Calu3 (cell line): ENCODE measurements around the gene TNFSF13B. TPM values are rescaled to one million over a fixed set of nuclear protein-coding genes. Genes with fewer than 3 reads are reported as not detected.

Experiments
- BruUV-seq: library from RNA; stranded (reverse); fragments of 400-500 nt; replicated peaks from 2 replicates; lab custom pipeline; 2021; lab: Mats Ljungman, UMichigan
- CTCF ChIA-PET: fragments of 300-600 bp; sonication (Branson Sonifier 250); formaldehyde crosslinking; loops from one replicate; lab custom pipeline; 2022; ENCODE audit warnings: antibody characterized with exemption; lab: Charles Lee
- DNase-seq: peaks from one replicate; pipeline ENCODE4 v3.0.0; 2022
- H3K27ac Mint-ChIP-seq: one replicate; pipeline ENCODE4 v1.8.0; 2022; ENCODE audit warnings: mixed read lengths; ENCODE audit not compliant: unreplicated experiment
- H3K27me3 Mint-ChIP-seq: one replicate; pipeline ENCODE4 v1.8.0; 2022; ENCODE audit warnings: mixed read lengths; ENCODE audit not compliant: unreplicated experiment
- H3K36me3 Mint-ChIP-seq: one replicate; pipeline ENCODE4 v1.8.0; 2022; ENCODE audit warnings: mild to moderate bottlenecking, moderate library complexity, mixed read lengths; ENCODE audit not compliant: insufficient read depth, unreplicated experiment
- H3K4me1 Mint-ChIP-seq: one replicate; pipeline ENCODE4 v1.8.0; 2022; ENCODE audit warnings: mild to moderate bottlenecking, low read depth, mixed read lengths; ENCODE audit not compliant: unreplicated experiment
- H3K4me3 Mint-ChIP-seq: one replicate; pipeline ENCODE4 v1.8.0; 2022; ENCODE audit warnings: mild to moderate bottlenecking, low read depth, moderate library complexity, mixed read lengths; ENCODE audit not compliant: unreplicated experiment
- H3K9me3 Mint-ChIP-seq: one replicate; pipeline ENCODE4 v1.8.0; 2022; ENCODE audit warnings: low read depth, mixed read lengths; ENCODE audit not compliant: unreplicated experiment
- CTCF ChIP-seq: fragments of 200-600 bp; IDR thresholded peaks from one replicate; pipeline ENCODE4 v1.8.0; 2022; ENCODE audit warnings: antibody characterized with exemption; ENCODE audit not compliant: unreplicated experiment
- intact Hi-C: fragments of 100-400 bp; cut with micrococcal nuclease; formaldehyde crosslinking; loops from one replicate; pipeline ENCODE4 v1.10.0; 2022; ENCODE audit not compliant: unreplicated experiment
- total RNA-seq: library from RNA; stranded (reverse); gene quantifications from 2 replicates; pipeline ENCODE4 v1.2.3, GENCODE V29; 2022

Gene TNFSF13B
- total RNA-seq, 1 experiment from 2014 or later = 0.97 TPM

- DNase-seq = no peak
- Mint-ChIP-seq H3K36me3 (no peaks in the 10 kb centered on the region), H3K9me3 (no peaks in the 10 kb centered on the region), H3K27me3 (no peaks in the 10 kb centered on the region), H3K4me1 (no peaks in the 10 kb centered on the region), H3K27ac (no peak overlapping the region), H3K4me3 (no peak overlapping the region)
- TF ChIP-seq CTCF = no peak
- BruUV-seq = no TSS peak
- intact Hi-C loops = no loop called here
- CTCF ChIA-PET = no interaction called here
Measured at GRCh38 chr13:108313382-108313781, 43.9 kb downstream of the TNFSF13B start.

- no peaks in the 10 kb centered on the region for H3K4me1 Mint-ChIP-seq
- no peak for TF ChIP-seq CTCF
- no peaks in the 10 kb centered on the region for H3K36me3 Mint-ChIP-seq
- no peak for DNase-seq
- H3K27me3 Mint-ChIP-seq = no peaks in the 10 kb centered on the region
- CTCF ChIA-PET = no interaction called here
- intact Hi-C loops = no loop called here
- no TSS peak for BruUV-seq
- H3K4me3 Mint-ChIP-seq = no peak overlapping the region
- no peaks in the 10 kb centered on the region for H3K9me3 Mint-ChIP-seq
- H3K27ac Mint-ChIP-seq = no peak overlapping the region
Measured at GRCh38 chr13:108315273-108315672, 45.8 kb downstream of the TNFSF13B start.

GRCh38 chr13:108315991-108316390 lies 46.5 kb downstream of the TNFSF13B start:
- CTCF ChIA-PET = no interaction called here
- Mint-ChIP-seq H3K27me3 (no peaks in the 10 kb centered on the region), H3K27ac (no peak overlapping the region), H3K4me3 (no peak overlapping the region), H3K9me3 (no peaks in the 10 kb centered on the region), H3K4me1 (no peaks in the 10 kb centered on the region), H3K36me3 (no peaks in the 10 kb centered on the region)
- no peak for DNase-seq
- BruUV-seq = no TSS peak
- TF ChIP-seq CTCF = no peak
- intact Hi-C loops = no loop called here

- no peaks in the 10 kb centered on the region for H3K4me1 Mint-ChIP-seq
- no TSS peak for BruUV-seq
- no peaks in the 10 kb centered on the region for H3K9me3 Mint-ChIP-seq
- no peak for TF ChIP-seq CTCF
- H3K36me3 Mint-ChIP-seq = no peaks in the 10 kb centered on the region
- H3K4me3 Mint-ChIP-seq = no peak overlapping the region
- no peak overlapping the region for H3K27ac Mint-ChIP-seq
- CTCF ChIA-PET = no interaction called here
- DNase-seq = no peak
- intact Hi-C loops = no loop called here
- no peaks in the 10 kb centered on the region for H3K27me3 Mint-ChIP-seq
Measured at GRCh38 chr13:108316413-108316812, 46.9 kb downstream of the TNFSF13B start.
